Measurements from ENCODE around the gene CHP1.
"Not testable (repeated sequence)": the region's sequence is repeated elsewhere in the genome, so short reads cannot be mapped to it uniquely, and the experiment has no call there.

Gene CHP1

GRCh38 chr15:41231422-41232226, 556 bp downstream of the CHP1 start:
- Histone ChIP-seq H3K14ac (ENCODE audit: low read length) (no peak overlapping the region), H2AFZ (ENCODE audit: low read length) (peak overlapping the region; percentile 95), H3K23ac (ENCODE audit: low read depth, low read length, poor library complexity) (peak overlapping the region; percentile 22), H3K9ac (ENCODE audit: low read depth, low read length, poor library complexity) (peak overlapping the region; percentile 86), H3K27me3 (ENCODE audit: control insufficient read depth in 3 of 3, insufficient read depth in 3 of 3, low read depth in 1 of 3, low read length in 3 of 3) (peaks cover 0 to 5% (median 0%) of the 10 kb centered on the region in 3 experiments), H3K9me3 (replicated peaks in 1 of 2; ENCODE audit: control insufficient read depth in 2 of 2, insufficient read depth in 1 of 2, low read depth in 1 of 2, low read length in 2 of 2) (no peaks in the 10 kb centered on the region), H2BK5ac (ENCODE audit: low read length) (peak overlapping the region; percentile 85), H2AK5ac (ENCODE audit: low read depth, low read length) (peak overlapping the region; percentile 17), H3K4me1 (ENCODE audit: control insufficient read depth in 2 of 2, insufficient read depth in 1 of 2, low read depth in 1 of 2, low read length in 2 of 2) (no peaks in the 10 kb centered on the region), H4K91ac (ENCODE audit: low read depth, low read length, poor library complexity) (no peak overlapping the region), H3K4me2 (ENCODE audit: insufficient read depth, low read length, poor library complexity, severe bottlenecking) (peak overlapping the region; percentile 87), H3K4ac (ENCODE audit: low read length) (no peak overlapping the region), H3K18ac (ENCODE audit: low read length) (peak overlapping the region; percentile 90), H2BK15ac (ENCODE audit: low read length) (peak overlapping the region; percentile 30), H3K79me1 (ENCODE audit: low read depth, low read length) (no peaks in the 10 kb centered on the region), H2BK120ac (ENCODE audit: low read depth, low read length) (no peak overlapping the region), H3K4me3 (ENCODE audit: low read length in 2 of 2) (peak overlapping the region; percentile 79 to 97), H3K27ac (replicated peaks; ENCODE audit: low read length) (peak overlapping the region; percentile 59), H4K8ac (ENCODE audit: low read depth, low read length) (no peak overlapping the region), H2BK12ac (ENCODE audit: low read length) (no peak overlapping the region), H3K36me3 (replicated peaks in 1 of 2; ENCODE audit: control insufficient read depth in 2 of 2, insufficient read depth in 2 of 2, low read length in 2 of 2) (no peaks in the 10 kb centered on the region)
- DNase-seq (ENCODE audit: low spot score), result no peak
- no CpG with 5 or more reads among the region's 28 CpGs for WGBS, 2 donors (ENCODE audit: extremely low coverage in 2 of 2, insufficient read length in 2 of 2, insufficient replicate concordance in 1 of 2)

- Histone ChIP-seq H2AK5ac (ENCODE audit: low read depth, low read length) (no peak overlapping the region), H2BK120ac (ENCODE audit: low read depth, low read length) (no peak overlapping the region), H2BK15ac (ENCODE audit: low read length) (no peak overlapping the region), H3K36me3 (replicated peaks in 1 of 2; ENCODE audit: control insufficient read depth in 2 of 2, insufficient read depth in 2 of 2, low read length in 2 of 2) (no peaks in the 10 kb centered on the region), H3K4me2 (ENCODE audit: insufficient read depth, low read length, poor library complexity, severe bottlenecking) (no peak overlapping the region), H3K4me1 (ENCODE audit: control insufficient read depth in 2 of 2, insufficient read depth in 1 of 2, low read depth in 1 of 2, low read length in 2 of 2) (no peaks in the 10 kb centered on the region), H2BK12ac (ENCODE audit: low read length) (no peak overlapping the region), H3K9ac (ENCODE audit: low read depth, low read length, poor library complexity) (no peak overlapping the region), H2BK5ac (ENCODE audit: low read length) (no peak overlapping the region), H3K27ac (replicated peaks; ENCODE audit: low read length) (no peak overlapping the region), H3K18ac (ENCODE audit: low read length) (no peak overlapping the region), H3K79me1 (ENCODE audit: low read depth, low read length) (no peaks in the 10 kb centered on the region), H4K91ac (ENCODE audit: low read depth, low read length, poor library complexity) (no peak overlapping the region), H3K27me3 (ENCODE audit: control insufficient read depth in 3 of 3, insufficient read depth in 3 of 3, low read depth in 1 of 3, low read length in 3 of 3) (peaks cover 0 to 4% (median 0%) of the 10 kb centered on the region in 3 experiments), H4K8ac (ENCODE audit: low read depth, low read length) (no peak overlapping the region), H3K9me3 (replicated peaks in 1 of 2; ENCODE audit: control insufficient read depth in 2 of 2, insufficient read depth in 1 of 2, low read depth in 1 of 2, low read length in 2 of 2) (no peaks in the 10 kb centered on the region), H2AFZ (ENCODE audit: low read length) (no peak overlapping the region), H3K4me3 (ENCODE audit: low read length in 2 of 2) (no peak overlapping the region), H3K23ac (ENCODE audit: low read depth, low read length, poor library complexity) (no peak overlapping the region), H3K4ac (ENCODE audit: low read length) (no peak overlapping the region), H3K14ac (ENCODE audit: low read length) (no peak overlapping the region)
- no peak for DNase-seq (ENCODE audit: low spot score)
- no CpG with 5 or more reads among the region's 1 CpG for WGBS, 2 donors (ENCODE audit: extremely low coverage in 2 of 2, insufficient read length in 2 of 2, insufficient replicate concordance in 1 of 2)
These were observed 2.3 kb downstream of the CHP1 start for GRCh38 chr15:41233367-41233771.

GRCh38 chr15:41235228-41235627, 4.2 kb downstream of the CHP1 start:
- WGBS, 2 donors (ENCODE audit: extremely low coverage in 2 of 2, insufficient read length in 2 of 2, insufficient replicate concordance in 1 of 2), result no CpG with 5 or more reads among the region's 5 CpGs
- not testable (repeated sequence) for H2BK120ac ChIP-seq (ENCODE audit: low read depth, low read length); H3K27ac ChIP-seq (replicated peaks; ENCODE audit: low read length)

GRCh38 chr15:41235929-41236328, 4.9 kb downstream of the CHP1 start:
- Histone ChIP-seq H3K4me3 (ENCODE audit: low read length in 2 of 2) (no peak overlapping the region), H3K14ac (ENCODE audit: low read length) (no peak overlapping the region), H3K36me3 (replicated peaks in 1 of 2; ENCODE audit: control insufficient read depth in 2 of 2, insufficient read depth in 2 of 2, low read length in 2 of 2) (peaks cover 0 to 2% of the 10 kb centered on the region in 2 donors), H4K91ac (ENCODE audit: low read depth, low read length, poor library complexity) (no peak overlapping the region), H3K23ac (ENCODE audit: low read depth, low read length, poor library complexity) (no peak overlapping the region), H4K8ac (ENCODE audit: low read depth, low read length) (no peak overlapping the region), H3K79me1 (ENCODE audit: low read depth, low read length) (no peaks in the 10 kb centered on the region), H2BK120ac (ENCODE audit: low read depth, low read length) (no peak overlapping the region), H3K4me2 (ENCODE audit: insufficient read depth, low read length, poor library complexity, severe bottlenecking) (no peak overlapping the region), H3K27ac (replicated peaks; ENCODE audit: low read length) (no peak overlapping the region), H3K27me3 (ENCODE audit: control insufficient read depth in 3 of 3, insufficient read depth in 3 of 3, low read depth in 1 of 3, low read length in 3 of 3) (no peaks in the 10 kb centered on the region), H2BK15ac (ENCODE audit: low read length) (no peak overlapping the region), H3K4me1 (ENCODE audit: control insufficient read depth in 2 of 2, insufficient read depth in 1 of 2, low read depth in 1 of 2, low read length in 2 of 2) (no peaks in the 10 kb centered on the region), H2BK5ac (ENCODE audit: low read length) (no peak overlapping the region), H3K4ac (ENCODE audit: low read length) (no peak overlapping the region), H2BK12ac (ENCODE audit: low read length) (no peak overlapping the region), H2AK5ac (ENCODE audit: low read depth, low read length) (no peak overlapping the region), H2AFZ (ENCODE audit: low read length) (no peak overlapping the region), H3K9ac (ENCODE audit: low read depth, low read length, poor library complexity) (no peak overlapping the region), H3K9me3 (replicated peaks in 1 of 2; ENCODE audit: control insufficient read depth in 2 of 2, insufficient read depth in 1 of 2, low read depth in 1 of 2, low read length in 2 of 2) (no peaks in the 10 kb centered on the region), H3K18ac (ENCODE audit: low read length) (no peak overlapping the region)
- no peak for DNase-seq (ENCODE audit: low spot score)

More at GRCh38 chr15:41235228-41235627, 4.2 kb downstream of the CHP1 start:
- not testable (repeated sequence) for H3K9me3 ChIP-seq (replicated peaks in 1 of 2; ENCODE audit: control insufficient read depth in 2 of 2, insufficient read depth in 1 of 2, low read depth in 1 of 2, low read length in 2 of 2); DNase-seq (ENCODE audit: low spot score); H4K91ac ChIP-seq (ENCODE audit: low read depth, low read length, poor library complexity); H2BK5ac ChIP-seq (ENCODE audit: low read length); H3K18ac ChIP-seq (ENCODE audit: low read length); H3K36me3 ChIP-seq (replicated peaks in 1 of 2; ENCODE audit: control insufficient read depth in 2 of 2, insufficient read depth in 2 of 2, low read length in 2 of 2); H2AK5ac ChIP-seq (ENCODE audit: low read depth, low read length); H2BK12ac ChIP-seq (ENCODE audit: low read length); H2BK15ac ChIP-seq (ENCODE audit: low read length); H3K4me2 ChIP-seq (ENCODE audit: insufficient read depth, low read length, poor library complexity, severe bottlenecking); H3K4ac ChIP-seq (ENCODE audit: low read length); H3K9ac ChIP-seq (ENCODE audit: low read depth, low read length, poor library complexity); H2AFZ ChIP-seq (ENCODE audit: low read length); H3K4me3 ChIP-seq (ENCODE audit: low read length in 2 of 2); H3K14ac ChIP-seq (ENCODE audit: low read length); H3K27me3 ChIP-seq (ENCODE audit: control insufficient read depth in 3 of 3, insufficient read depth in 3 of 3, low read depth in 1 of 3, low read length in 3 of 3); H3K23ac ChIP-seq (ENCODE audit: low read depth, low read length, poor library complexity); H4K8ac ChIP-seq (ENCODE audit: low read depth, low read length); H3K79me1 ChIP-seq (ENCODE audit: low read depth, low read length); H3K4me1 ChIP-seq (ENCODE audit: control insufficient read depth in 2 of 2, insufficient read depth in 1 of 2, low read depth in 1 of 2, low read length in 2 of 2)
